Glomerular endothelial cell (primary cell): Measurements from ENCODE around the gene IDS. TPM values are rescaled to one million over a fixed set of nuclear protein-coding genes. Genes with fewer than 3 reads are reported as not detected.

Experiments
- DNase-seq: peaks from one replicate; pipeline ENCODE4 v3.0.0-alpha.2; 2011; ENCODE audit warnings: low read depth, low spot score; ENCODE audit errors: extremely low read depth
- total RNA-seq: library from RNA; depleted of rRNA; stranded (reverse); fragments of >200 nt; gene quantifications from 2 replicates; pipeline ENCODE4 v1.2.3, GENCODE V29; 2015

IDS gene
- total RNA-seq, 1 donor from 2014 or later, result 46.6 TPM

DNA sequence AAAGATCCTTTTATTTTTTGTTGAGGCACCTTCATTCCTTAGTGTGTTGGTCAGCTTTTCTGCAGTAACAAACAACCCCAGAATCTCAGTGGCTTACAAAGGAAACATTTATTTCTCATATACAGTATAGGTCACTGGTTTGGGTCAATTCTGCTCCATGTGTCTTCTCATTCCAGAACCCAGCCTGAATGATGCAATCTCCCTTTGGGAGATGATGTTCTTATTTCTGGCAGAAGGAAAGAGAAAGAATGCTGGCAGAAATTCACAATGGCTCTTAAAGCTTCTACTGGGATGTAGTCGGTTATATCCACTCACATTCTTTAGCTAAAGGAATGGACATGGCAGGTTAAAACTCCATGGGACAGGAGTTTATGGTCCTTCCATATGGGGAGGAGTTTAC lies 42.3 kb downstream of the IDS start:
- DNase-seq, result no peak

DNA sequence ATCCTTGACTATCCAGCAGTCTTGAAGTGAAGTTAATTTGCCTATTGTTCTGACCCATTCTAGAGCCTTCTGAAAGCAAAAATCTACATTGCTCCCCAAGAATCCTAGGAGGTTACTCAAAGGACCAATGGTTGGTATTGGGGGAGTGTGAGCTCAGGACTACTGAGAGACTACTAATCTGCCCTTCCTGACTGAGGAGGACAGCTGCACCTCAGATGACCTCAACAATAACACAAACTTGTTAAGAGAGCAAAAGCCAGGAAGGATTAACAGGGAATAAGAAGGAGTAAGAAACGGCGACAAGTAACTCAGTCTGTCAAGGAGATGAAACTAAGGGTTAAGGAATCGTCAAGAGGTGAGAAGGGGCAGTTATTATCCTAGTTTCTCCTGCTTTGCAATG lies 43.4 kb downstream of the IDS start:
- DNase-seq, result no peak

DNA sequence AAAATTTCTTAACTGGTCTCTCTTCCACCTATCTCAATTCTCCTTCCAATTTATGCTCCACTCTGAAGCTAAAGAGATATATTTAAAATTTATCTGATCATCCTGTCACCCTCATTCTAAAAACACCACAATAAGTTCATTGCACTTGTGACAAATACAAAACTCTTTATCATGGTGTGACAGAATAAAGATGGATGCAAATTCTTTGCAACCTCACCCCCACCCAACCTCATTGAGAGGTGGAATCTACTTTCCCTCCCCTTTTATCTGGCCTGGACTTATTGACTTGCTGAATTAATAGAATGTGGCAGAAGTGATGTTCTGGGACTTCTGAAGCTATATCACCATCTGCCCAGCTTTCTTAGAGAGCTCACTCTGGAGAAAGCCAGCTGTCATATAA lies 46.5 kb downstream of the IDS start:
- DNase-seq, result no peak

DNA sequence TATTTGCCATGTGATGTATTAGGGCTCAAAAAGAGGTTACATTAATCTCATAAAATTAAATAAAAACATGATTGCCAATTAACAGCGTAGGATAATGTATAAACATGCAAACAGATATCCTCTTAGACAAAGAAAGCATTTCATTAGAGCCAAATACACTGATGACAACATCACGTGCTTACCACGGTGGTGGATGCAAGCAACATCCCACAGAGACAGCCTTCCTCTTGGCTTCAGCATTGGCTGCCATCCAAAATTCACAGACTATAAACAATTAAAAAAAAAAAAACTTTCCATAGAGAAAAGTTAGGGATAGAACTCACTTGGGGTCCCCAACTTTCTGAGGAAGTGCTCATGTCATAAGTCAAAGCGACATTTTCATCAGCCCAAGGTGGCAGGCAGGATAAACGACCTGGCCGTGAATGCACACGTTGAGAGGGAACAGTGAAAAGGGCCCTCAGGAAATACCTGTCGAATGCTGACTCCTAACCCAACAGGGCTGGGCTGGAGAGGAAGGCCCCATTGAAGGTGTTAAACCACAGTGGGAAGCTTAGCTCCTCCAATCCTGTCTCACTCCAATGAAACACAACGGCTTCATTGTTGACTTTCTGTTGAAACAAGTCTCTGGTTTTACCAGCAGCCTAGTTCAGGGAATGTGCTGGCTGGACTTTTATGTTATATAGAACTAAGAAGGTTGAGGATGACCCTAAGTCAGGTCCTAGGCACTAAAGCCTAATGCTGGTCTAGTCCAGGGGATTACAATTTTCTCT lies 48.4 kb downstream of the IDS start:
- DNase-seq, result no peak

DNA sequence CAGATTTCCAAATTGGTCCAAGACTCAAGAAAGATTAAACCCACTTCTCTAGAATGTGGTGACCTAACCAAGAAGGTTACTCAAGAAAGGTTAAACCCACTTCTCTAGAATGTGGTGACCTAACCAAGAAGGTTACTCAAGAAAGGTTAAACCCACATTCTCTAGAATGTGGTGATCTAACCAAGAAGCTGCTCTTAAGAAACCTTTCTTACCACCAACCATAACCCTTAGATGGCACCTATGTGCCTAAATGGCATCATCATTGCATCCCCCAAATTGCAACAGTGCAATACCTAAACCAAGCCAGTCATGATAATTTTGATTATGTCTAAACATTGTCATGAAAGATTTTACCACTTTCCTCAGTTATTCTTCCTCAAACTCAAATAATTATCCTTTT lies 49.2 kb downstream of the IDS start:
- DNase-seq, result no peak

DNA sequence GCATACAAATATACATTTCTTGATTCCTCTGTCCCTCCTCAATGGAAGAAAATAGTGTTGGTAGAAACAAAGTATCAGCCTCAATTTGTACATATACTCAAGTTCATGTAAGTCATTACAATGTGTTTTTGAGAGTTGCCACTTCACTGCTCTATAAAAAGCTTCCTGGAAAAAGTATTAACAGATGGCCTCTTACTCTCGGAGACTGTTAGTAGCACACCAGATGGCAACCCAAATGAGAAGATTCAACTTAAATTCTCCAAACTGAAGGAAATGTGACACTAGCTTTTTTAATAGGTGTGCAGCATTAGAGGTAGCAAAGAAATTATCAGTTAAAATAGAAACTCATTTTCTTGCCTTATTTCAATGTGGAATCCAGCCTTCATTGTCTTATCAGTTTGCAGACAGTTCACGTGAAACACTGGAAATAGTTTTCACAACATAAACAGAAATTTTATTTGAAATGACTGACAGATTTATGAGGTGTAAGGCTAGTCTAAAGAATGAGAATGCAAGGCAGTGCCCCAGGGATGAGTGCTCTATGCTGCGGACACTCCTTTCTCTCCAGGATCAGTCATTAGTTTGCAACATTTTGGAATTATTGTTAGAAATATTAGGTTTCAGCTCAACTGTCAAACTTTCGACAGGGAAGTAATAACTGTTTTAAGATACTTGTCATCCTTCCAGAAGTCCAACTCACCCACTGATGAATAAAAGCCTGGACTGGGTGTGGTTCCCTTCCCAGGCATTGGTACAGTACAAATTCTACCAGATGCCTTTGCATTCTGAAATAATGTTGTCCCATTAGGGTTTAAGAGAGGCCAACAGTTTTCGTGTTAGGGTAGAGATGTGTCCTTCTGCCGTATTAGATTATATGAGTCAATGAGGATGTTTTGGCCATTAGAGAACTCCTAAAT lies 50.9 kb downstream of the IDS start:
- DNase-seq, result no peak

DNA sequence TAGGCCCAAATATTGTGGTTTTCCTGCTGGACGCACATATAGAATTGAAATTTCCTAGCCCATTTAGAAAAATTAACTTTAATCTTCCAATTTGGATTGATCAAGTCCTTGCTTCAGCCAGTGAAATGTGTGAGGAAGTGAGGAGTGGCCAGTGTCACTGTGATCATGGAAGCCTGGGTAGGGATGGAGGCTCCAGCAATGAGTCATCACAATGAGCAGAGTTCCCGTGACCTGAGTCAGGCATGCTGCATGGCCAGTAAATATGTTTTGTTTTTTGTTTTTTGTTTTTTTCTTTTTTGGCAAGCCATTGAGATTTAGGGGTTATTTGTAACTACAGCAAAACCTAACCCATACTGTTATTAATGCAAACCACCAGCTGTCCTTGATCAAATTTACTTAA lies 52.1 kb downstream of the IDS start:
- DNase-seq, result peak; percentile 0

DNA sequence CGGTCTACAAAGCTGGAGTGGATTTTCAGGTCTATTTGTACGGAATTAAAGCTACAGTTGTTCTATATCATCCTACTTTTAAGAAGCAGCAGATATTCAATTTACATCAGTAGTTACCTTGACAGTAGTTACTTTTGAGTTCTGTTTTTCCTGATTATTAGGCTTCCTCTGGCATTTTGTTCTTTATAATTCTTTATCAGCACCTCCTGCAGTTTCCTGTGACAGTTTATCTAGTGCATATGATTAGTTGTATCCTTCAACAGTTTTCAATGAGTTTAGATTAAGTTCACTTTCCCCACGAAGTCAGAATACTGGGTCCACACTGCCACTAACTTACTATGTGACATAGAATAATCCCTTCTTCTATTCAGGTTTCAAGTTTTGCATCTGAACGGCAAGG lies 71.7 kb downstream of the IDS start:
- DNase-seq, result no peak

DNA sequence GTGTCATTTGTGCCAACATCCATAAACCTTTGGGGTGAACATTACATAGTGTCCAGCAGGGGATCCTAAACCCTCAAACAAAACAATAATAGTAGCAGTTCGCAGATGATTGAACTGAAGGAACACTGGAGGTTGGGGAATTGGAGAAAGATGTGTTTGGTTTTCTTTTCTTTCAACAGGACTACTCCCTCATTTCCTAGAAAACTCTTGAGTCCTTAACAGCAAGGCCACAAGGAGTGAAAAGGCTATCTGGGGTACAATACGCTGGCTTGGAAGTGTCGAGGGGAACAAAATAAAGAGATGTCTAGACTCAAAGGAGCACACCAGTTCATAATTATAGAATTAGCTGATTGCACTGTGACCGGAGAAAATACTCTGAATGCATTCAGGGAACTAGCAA lies 72.1 kb downstream of the IDS start:
- no peak for DNase-seq

Other genes with a start within 250 kb of the IDS start
- 10.9 and 11.2 TPM in 2 replicates for gene EOLA1, start 35.7 kb upstream of the IDS start, total RNA-seq
- gene HSFX3, start 44.6 kb upstream of the IDS start, total RNA-seq, result not detected in 2 replicates
- not detected in 2 replicates for gene MAGEA9B, start 82.2 kb upstream of the IDS start, total RNA-seq
- gene HSFX2, start 90.0 kb upstream of the IDS start, total RNA-seq, result 0.35 TPM in 1 of 2 replicates, not detected in the other
- gene TMEM185A, start 126.5 kb upstream of the IDS start, total RNA-seq, result 10.4 and 19.1 TPM in 2 replicates
- not detected in 2 replicates for gene MAGEA11, start 206.8 kb upstream of the IDS start, total RNA-seq